ENCODE measurements around the gene NUPR2.
"Not testable (repeated sequence)": the region's sequence is repeated elsewhere in the genome, so short reads cannot be mapped to it uniquely, and the experiment has no call there.

Gene NUPR2, protein sequence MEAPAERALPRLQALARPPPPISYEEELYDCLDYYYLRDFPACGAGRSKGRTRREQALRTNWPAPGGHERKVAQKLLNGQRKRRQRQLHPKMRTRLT

GRCh38 chr7:56115852-56116538, at the start of gene NUPR2:
Gene NUPR2, minus strand, starts transcription at chr7:56116417. Its CDS starts 103 bp downstream, at chr7:56116314.
- DNase-seq (ENCODE audit: low read depth) = no peak

- no peak for DNase-seq (ENCODE audit: low read depth)
These were observed 41.1 kb upstream of the NUPR2 start for GRCh38 chr7:56157238-56157790.

- DNase-seq (ENCODE audit: low read depth) = not testable (repeated sequence)
These were observed 14.8 kb upstream of the NUPR2 start for GRCh38 chr7:56131062-56131461.

DNA sequence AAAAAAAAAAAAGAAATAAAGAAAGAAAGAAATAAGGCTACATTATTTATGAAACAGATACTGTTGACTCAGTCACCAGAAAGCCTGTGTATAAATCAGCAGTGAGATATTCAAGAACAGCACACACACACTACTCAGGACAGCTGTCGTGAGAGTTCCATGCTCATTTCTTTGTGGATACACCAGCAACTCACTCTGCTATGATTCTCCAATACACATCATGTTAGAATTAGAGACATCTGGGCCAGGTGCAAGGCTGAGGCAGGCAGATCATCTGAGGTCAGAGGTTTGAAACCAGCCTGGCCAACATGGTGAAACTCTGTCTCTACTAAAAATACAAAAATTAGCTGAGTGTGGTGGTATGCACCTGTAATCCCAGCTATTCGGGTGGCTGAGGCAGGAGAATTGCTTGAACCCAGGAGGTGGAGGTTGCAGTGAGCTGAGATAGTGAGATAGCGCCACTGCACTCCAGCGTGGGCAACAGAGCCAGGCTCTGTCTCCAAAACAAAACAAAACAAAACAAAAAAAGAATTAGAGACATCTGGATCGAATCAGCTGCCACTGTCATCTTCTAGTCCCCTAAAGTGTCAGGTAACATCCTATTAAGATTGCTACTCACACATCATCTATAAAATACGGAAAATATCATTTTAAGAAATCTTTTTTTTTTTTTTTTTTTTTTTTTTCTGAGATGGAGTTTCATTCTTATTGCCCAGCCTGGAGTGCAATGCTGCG, 11.2 kb upstream of the NUPR2 start:
- no peak for DNase-seq (ENCODE audit: low read depth)

GRCh38 chr7:56125831-56126230, 9.6 kb upstream of the NUPR2 start:
- no peak for DNase-seq (ENCODE audit: low read depth)

DNA sequence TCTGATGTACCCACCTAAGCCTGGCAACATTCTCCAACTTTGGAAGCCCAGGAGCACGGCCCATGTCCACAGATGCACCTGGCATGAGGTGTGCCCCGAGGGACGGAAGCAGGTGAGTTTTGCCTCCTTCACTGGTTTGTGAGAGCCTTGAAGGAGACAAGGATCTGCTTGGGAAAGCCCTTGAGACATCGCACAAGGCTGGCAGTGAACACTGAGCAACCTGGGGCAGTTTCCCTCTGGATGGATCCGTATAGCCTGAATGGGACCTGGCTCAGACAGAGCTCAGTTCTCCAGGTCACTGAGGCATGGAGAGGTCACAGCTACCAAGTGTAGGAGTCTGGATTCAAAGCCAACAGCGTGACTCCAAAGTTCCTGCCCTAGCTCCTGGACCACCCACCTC, 8.8 kb upstream of the NUPR2 start:
- no peak for DNase-seq (ENCODE audit: low read depth)

GRCh38 chr7:56121440-56121839, 5.2 kb upstream of the NUPR2 start:
- DNase-seq (ENCODE audit: low read depth) = no peak

DNA sequence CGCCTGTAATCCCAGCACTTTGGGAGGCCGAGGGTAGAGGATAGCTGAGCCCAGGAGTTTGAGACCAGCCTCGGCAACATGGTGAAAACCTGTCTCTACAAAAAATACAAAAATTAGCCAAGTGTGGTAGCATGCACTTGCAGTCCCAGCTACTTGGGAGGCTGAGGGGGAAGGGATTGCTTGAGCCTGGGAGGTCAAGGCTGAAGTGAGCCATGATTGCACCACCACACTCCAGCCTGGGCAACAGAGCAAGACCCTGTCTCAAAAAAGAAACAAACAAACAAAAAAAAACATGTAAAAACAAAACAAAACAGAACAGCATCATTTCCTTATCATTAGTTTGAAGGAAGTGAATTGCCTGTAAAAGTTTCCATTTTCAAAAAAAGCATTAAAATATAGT, 4.0 kb downstream of the NUPR2 start:
- not testable (repeated sequence) for DNase-seq (ENCODE audit: low read depth)

GRCh38 chr7:56110611-56111010, 5.6 kb downstream of the NUPR2 start:
- no peak for DNase-seq (ENCODE audit: low read depth)

DNA sequence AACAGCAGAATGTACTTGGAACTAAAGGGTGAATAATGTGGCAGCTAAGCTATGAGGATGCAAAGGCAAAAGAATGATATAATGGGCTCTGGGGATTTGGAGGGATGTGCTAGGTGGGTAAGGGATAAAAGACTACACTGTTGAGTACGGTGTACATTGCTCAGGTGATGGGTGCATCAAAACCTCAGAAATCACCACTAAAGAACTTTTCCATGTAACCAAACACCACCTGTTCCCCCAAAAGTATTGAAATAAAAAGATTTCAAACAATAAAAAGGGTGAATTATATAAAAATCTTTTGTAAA, 8.3 kb downstream of the NUPR2 start:
- DNase-seq (ENCODE audit: low read depth) = no peak

DNA sequence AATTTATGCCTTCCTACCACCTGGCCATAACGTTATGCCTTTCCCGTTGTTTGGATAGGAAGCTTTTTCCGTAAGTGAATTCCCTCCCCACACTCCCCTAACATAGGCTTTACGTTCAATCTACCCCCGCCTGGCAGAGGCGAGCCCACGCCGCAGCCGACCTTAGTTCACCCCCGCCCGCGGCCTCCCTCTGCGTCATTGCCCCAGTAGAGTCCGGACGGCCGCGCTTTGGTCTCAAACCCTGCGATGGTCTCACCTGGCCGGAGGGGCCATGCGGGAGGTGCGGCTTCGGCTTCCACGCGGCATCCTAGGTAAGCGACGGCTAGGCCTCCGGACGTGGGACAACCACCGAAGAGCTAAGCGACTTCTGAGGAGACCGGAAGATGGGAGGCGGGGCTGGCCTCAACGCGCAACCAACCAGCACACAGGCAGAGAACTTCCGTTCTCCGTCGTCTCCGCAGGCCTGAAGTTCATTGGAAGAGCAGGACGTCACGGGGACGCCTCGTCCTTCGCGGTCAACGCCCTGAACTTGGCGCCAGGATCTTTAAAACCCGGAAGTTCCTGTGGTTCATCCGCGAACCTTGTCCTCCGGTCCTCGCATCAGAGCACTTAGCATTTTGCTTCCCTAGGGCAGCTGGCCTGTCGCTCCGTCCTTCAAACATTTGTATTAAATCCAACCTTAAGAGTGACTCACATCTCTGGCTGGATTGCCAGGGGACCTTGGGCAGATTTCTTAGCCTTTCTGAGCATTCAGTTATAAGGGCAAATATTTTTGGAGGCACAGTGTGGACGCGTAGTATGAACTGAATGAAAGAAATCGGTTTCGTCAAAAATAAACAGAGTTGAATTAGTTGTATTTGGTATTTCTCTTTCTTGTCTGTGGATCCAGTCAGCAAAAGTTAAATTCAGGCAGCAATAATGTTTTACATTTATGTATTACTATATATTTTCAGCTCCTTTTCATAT, 9.8 kb downstream of the NUPR2 start, which contains the start of gene CHCHD2:
CHCHD2 (minus strand) TSS at position 369 of the 966 bp plus-strand sequence; CDS start at position 306, 63 bp downstream.
- DNase-seq (ENCODE audit: low read depth) = peak; percentile 97

DNA sequence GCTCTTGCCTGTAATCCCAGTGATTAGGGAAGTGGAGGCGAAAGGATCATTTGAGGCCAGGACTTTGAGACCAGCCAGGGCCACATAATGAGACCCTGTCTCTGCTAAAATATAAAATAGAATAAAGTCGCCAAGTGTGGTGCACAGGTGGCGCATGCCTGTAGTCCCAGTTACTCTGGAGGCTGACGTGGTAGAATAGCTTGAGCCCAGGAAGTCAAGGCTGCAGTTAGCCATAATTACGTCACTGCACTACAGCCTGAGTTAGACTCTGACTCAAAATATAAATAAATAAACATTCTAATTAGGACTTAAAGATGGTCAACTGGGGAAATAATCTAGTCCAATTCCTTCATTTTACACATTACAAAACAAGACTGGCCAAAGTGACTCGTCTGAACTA, 10.7 kb downstream of the NUPR2 start:
- DNase-seq (ENCODE audit: low read depth) = peak; percentile 40

DNA sequence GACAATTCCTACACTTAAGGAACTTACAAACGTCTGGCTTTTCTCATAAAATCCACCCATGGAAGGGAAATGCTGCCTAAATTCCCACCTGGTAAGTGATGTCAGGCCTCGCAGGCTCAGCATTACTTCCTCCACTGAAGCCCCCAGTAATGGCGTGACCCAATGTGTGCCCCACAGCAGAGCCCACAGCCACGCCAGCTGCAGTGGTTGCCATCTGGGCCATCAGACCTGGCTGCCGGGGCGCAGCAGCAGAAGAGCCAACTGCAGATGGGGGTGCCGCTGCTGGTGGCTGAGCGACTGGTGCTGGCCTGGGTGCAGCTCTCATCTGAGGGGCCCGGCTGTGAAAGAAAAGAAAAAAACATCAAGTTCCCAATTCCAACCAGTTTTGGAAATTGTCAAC, 12.1 kb downstream of the NUPR2 start:
- not testable (repeated sequence) for DNase-seq (ENCODE audit: low read depth)

GRCh38 chr7:56099653-56100052, 16.6 kb downstream of the NUPR2 start:
- DNase-seq (ENCODE audit: low read depth) = no peak

GRCh38 chr7:56098187-56099008, 17.8 kb downstream of the NUPR2 start:
- not testable (repeated sequence) for DNase-seq (ENCODE audit: low read depth)

DNA sequence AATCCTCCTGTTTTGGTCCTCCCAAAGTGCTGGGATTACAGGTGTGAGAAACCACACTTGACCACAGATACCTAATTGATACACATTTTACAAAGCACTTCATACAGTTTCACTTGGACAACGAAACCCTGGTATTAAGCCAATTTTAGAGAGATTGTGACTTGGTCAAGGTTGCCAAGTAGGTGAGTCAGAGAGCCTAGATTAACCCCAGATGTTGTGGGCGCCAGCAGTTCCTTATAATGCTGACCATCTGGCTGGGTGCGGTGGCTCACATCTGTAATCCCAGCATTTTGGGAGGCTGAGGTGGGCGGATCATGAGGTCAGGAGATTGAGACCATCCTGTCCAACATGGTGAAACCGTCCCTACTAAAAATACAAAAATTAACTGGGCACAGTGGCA, 18.5 kb downstream of the NUPR2 start:
- DNase-seq (ENCODE audit: low read depth) = peak; percentile 93

GRCh38 chr7:56092789-56093531, 23.3 kb downstream of the NUPR2 start, which contains the start of gene PHKG1:
Gene PHKG1, minus strand, starts transcription at chr7:56092952. Its CDS starts 4,011 bp downstream, at chr7:56088941.
- peak; percentile 82 for DNase-seq (ENCODE audit: low read depth)

GRCh38 chr7:56092388-56092787, 23.8 kb downstream of the NUPR2 start:
- not testable (repeated sequence) for DNase-seq (ENCODE audit: low read depth)

DNA sequence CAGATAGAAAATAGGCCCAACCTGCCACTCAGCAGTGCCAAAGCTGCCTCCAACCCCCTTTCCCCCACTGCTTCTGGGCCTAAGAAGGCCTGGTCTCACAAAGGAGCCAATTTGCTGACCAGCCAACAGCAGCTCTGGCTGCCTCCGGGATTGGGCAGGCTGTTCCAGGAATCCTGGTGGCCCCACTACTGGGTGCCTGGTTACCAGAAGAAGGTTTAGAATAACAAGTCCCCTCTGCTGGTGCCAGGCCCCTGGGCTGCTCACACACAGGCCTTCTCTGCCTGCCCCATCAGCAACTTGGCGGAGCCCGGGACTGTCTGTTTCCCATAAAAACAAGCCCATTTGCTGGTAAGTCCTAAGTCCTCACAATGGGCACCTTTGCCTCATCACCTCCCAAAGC, 24.6 kb downstream of the NUPR2 start:
- DNase-seq (ENCODE audit: low read depth) = peak; percentile 63

GRCh38 chr7:56087445-56087844, 28.8 kb downstream of the NUPR2 start:
- no peak for DNase-seq (ENCODE audit: low read depth)
